ENCODE data around the gene TMEM169.

DNA sequence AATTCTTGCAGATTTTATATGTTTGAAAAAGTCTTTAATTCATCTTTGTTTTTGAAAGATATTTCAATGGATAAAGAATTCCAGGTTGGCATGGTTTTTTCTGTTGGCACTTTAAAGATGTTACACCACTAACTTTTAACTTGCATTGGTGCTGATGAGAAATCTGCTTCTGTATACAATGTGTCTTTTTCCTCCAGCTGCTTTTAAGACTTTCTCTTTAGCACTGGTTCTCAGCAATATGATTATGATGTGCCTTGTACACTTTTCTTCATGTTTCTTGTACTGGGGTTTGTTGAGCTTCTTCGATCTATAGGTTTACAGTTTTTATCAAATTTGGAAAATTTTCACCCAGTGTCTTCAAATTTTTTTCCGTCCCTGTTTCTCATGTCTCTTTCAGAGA is 29.3 kb upstream of the TMEM169 start:
- TF ChIP-seq, protein P1, sequence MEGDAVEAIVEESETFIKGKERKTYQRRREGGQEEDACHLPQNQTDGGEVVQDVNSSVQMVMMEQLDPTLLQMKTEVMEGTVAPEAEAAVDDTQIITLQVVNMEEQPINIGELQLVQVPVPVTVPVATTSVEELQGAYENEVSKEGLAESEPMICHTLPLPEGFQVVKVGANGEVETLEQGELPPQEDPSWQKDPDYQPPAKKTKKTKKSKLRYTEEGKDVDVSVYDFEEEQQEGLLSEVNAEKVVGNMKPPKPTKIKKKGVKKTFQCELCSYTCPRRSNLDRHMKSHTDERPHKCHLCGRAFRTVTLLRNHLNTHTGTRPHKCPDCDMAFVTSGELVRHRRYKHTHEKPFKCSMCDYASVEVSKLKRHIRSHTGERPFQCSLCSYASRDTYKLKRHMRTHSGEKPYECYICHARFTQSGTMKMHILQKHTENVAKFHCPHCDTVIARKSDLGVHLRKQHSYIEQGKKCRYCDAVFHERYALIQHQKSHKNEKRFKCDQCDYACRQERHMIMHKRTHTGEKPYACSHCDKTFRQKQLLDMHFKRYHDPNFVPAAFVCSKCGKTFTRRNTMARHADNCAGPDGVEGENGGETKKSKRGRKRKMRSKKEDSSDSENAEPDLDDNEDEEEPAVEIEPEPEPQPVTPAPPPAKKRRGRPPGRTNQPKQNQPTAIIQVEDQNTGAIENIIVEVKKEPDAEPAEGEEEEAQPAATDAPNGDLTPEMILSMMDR (IDR thresholded peaks at IDR 0.05): no peak
- TF ChIP-seq POLR2AphosphoS5 (IDR thresholded peaks at IDR 0.05; ENCODE audit: low read depth, low read length) (no peak), TCF7L2 (IDR thresholded peaks at IDR 0.05; ENCODE audit: low read depth, low read length) (no peak)
- TF ChIP-seq, protein P2, sequence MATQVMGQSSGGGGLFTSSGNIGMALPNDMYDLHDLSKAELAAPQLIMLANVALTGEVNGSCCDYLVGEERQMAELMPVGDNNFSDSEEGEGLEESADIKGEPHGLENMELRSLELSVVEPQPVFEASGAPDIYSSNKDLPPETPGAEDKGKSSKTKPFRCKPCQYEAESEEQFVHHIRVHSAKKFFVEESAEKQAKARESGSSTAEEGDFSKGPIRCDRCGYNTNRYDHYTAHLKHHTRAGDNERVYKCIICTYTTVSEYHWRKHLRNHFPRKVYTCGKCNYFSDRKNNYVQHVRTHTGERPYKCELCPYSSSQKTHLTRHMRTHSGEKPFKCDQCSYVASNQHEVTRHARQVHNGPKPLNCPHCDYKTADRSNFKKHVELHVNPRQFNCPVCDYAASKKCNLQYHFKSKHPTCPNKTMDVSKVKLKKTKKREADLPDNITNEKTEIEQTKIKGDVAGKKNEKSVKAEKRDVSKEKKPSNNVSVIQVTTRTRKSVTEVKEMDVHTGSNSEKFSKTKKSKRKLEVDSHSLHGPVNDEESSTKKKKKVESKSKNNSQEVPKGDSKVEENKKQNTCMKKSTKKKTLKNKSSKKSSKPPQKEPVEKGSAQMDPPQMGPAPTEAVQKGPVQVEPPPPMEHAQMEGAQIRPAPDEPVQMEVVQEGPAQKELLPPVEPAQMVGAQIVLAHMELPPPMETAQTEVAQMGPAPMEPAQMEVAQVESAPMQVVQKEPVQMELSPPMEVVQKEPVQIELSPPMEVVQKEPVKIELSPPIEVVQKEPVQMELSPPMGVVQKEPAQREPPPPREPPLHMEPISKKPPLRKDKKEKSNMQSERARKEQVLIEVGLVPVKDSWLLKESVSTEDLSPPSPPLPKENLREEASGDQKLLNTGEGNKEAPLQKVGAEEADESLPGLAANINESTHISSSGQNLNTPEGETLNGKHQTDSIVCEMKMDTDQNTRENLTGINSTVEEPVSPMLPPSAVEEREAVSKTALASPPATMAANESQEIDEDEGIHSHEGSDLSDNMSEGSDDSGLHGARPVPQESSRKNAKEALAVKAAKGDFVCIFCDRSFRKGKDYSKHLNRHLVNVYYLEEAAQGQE (IDR thresholded peaks at IDR 0.05; ENCODE audit: insufficient read depth in 1 of 2, low read depth in 2 of 2, low read length in 1 of 2): no peak

All from Panc1 (cell line).